ENCODE data around the gene LONRF3.
"Not testable (repeated sequence)": the region's sequence is repeated elsewhere in the genome, so short reads cannot be mapped to it uniquely, and the experiment has no call there.

Gene LONRF3

DNA sequence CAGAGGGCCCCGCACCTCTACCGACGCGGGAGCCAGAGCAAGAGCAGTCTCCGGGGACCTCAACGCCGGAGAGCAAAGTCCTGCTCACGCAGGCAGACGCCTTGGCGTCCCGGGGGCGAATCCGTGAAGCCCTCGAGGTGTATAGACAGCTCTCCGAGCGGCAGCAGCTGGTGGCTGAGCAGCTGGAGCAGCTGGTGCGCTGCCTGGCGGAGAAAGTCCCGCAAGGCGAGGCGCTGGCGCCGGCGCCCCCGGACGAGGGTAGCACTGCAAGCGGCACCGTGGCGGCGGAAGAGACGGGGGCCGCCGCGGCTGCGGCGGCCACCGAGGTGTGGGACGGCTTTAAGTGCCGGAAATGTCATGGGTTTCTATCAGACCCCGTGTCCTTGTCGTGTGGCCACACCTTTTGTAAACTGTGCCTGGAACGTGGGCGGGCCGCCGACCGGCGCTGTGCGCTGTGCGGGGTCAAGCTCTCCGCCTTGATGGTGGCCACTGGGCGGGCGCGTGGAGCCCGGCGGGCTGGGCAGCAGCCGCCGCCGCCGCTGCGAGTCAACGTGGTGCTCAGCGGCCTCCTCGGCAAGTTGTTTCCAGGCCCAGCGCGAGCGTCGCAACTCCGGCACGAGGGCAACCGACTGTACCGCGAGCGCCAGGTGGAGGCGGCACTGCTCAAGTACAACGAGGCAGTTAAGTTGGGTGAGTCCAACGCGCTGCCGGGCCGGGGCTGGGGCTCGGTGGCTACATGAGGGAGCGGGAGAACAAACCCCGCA, 672 bp downstream of the LONRF3 start:
- no peak overlapping the region; the same call in 1 of the 2 replicates for H3K4me3 ChIP-seq (ENCODE audit: low read length)
- no peak for TF ChIP-seq ZNF274 (IDR thresholded peaks at IDR 0.05; ENCODE audit: low read depth, low read length)

DNA sequence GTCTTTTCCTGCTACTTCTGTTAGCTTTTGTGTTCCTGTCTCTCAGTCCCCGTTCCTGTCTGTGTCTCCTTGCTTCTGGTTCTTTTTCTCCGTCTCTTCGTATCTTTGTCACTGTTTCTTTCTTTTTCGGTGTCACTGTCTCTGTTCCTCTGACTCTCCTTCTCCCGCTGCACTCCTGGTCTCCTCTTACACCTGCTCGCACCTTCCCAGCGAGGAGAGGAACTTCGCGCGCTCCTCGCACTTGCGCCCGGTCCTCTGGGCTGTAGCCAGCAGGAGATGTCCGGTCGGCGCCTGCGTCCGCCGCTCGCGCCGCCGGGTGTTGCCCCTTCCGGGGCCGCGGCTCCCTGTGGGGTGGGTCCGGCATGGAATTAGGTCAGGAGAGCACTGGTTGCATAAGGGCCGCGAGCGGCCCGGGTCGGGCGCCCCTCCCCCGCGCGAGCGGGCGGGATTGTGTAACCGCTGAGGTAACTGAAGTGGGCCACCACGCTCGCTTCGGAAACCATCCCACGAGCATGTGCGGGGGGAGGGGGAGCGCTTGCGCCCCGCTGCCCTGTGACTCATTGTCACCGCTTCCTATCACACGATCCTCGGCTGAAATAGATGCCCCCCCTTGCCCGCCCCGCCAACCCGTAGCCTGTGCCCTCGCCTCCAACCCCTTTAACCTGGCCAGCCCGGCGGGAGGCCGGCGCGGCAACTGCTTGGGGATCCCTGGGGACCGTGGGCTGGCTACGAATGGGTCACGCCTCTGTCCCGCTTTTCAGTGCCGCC, 1.6 kb downstream of the LONRF3 start:
- TF ChIP-seq ZNF274 (IDR thresholded peaks at IDR 0.05; ENCODE audit: low read depth, low read length) = no peak
- peak overlapping the region; percentile 23 for H3K4me3 ChIP-seq (ENCODE audit: low read length)

DNA sequence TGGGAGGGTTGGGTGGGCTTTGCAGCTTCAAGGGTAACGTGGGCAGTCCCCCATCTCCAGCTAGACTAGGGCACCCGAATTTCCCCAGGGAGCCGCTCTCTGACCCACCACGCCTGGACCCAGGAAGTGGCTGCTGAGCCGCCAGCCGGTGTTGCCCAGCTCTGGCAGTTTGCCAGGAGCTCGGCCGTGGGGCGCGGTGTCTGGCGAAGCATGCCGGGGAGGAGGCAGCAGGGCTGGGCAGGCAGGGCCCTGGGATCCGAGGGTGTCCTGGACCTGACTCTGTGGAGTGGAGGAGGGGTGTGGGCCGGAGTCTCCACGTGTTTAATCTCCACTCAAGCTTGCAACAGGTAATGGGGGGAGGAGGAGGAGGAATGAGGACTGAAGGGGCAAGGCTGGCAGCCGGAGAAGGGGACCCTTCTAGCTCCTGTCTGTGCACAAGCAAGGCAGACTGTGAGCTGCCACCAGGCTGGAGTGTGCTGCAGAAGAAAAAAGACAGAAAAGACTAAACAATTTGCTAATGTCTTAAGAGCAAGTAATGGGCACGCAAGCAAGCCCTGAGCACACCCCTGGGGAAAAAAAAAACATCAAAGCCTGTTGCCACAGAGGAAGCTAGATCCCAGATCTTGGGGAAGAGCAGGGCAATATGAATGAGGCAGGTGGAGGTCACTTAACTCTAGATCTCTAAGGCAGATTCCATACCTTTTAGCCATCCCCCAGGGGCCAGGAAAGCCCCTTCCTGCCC, 2.4 kb downstream of the LONRF3 start:
- no peak for TF ChIP-seq ZNF274 (IDR thresholded peaks at IDR 0.05; ENCODE audit: low read depth, low read length)
- no peak overlapping the region for H3K4me3 ChIP-seq (ENCODE audit: low read length)

DNA sequence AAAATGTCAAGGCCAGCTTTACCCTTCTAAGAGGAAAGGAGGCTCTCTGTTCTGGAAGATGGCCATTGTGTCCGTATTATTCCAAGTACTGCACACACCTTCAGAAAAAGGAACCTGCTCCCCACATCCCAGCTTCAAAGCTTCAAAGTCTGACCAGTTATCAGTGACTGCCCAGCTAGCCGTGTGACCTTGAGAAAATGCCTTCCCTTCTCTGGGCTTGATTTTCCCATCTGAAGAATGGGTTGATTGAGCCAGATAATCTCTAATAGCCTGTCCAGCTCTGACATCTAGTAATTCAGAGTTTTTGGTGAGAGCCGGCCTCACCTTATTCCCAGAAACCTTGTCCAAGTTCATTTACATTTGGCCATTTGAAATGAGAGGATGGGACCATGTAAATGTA, 3.0 kb downstream of the LONRF3 start:
- no peak overlapping the region for H3K4me3 ChIP-seq (ENCODE audit: low read length)
- no peak for TF ChIP-seq ZNF274 (IDR thresholded peaks at IDR 0.05; ENCODE audit: low read depth, low read length)

DNA sequence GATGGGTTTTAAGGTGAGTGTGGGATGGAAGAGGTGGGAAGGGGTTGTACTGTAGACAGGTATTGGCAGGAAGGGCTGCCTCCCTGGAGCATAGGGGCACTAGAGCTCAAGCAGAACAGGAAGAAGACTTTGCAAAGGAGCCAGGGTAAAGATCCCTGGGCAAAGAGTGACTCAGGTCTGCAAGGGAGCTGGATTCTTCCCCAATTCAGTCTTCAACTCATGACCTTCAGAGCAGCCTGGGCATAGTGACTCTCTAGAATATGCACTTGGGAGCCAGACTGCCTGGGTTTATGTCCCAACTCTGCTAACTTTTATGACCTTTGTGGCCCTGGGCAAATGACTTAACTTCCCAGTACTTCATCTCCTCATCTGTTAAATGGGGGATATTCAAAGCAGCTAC, 4.0 kb downstream of the LONRF3 start:
- no peak overlapping the region for H3K4me3 ChIP-seq (ENCODE audit: low read length)
- TF ChIP-seq ZNF274 (IDR thresholded peaks at IDR 0.05; ENCODE audit: low read depth, low read length) = no peak

DNA sequence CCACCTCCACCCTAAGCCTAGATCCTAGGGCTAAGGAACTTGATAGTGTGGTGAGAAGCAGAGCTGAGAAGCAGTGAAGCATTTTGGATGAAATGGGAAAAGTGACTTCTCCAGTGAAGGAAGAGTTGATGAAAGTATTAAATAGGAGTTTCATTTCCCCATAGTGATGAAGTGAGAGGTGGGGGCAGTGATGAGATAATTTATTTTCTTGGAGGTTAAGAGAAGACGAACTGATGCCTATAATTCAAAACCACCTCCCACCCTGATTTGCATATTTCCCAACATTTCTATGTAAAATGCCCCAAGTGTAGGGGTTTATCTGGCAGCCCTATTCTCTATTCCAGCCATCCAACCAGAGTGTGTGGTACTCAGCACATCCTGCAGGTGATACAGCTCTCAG, 6.3 kb downstream of the LONRF3 start:
- H3K4me3 ChIP-seq (ENCODE audit: low read length) = no peak overlapping the region
- no peak for TF ChIP-seq ZNF274 (IDR thresholded peaks at IDR 0.05; ENCODE audit: low read depth, low read length)

DNA sequence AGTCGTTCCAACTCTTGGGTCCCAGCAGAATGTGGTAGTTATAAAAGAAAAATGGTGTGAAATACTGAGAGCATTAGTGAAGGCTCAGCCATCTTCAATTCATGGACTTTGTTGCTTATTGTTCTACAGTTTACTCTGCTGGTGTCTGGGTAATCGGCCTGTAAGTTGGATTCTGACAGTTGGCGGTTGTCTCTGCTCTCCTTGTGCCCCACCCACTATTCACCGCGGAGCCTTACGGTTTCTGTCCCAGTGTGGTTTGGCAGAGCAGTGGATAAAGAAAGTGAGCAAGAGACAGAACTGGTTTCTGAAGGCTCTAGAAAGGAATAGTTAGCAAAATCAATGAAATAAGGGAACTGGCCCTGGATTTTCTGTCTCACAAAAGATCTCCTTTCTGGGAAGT, 9.1 kb downstream of the LONRF3 start:
- TF ChIP-seq ZNF274 (IDR thresholded peaks at IDR 0.05; ENCODE audit: low read depth, low read length) = no peak
- H3K4me3 ChIP-seq (ENCODE audit: low read length) = no peak overlapping the region

DNA sequence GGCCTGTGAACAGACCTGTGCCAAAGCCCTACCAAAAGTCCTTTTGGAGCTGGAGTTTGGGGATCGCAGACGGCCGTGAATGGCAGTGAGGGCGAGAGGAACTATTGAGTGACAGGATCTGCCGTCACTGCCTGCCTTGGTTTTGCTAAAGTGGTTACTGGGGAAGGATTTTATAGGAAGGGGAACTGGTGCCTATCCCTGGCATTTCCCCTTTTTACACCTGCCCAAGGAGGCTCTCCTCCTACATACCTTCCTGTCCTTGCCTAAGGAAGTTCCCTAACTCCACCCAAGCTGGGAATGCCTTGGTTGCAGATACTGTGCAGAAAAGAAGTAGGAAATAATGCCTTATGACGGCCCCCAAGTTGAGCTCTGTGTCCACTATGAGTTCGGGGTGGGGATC, 14.5 kb downstream of the LONRF3 start:
- H3K4me3 ChIP-seq (ENCODE audit: low read length) = no peak overlapping the region
- TF ChIP-seq ZNF274 (IDR thresholded peaks at IDR 0.05; ENCODE audit: low read depth, low read length) = no peak

DNA sequence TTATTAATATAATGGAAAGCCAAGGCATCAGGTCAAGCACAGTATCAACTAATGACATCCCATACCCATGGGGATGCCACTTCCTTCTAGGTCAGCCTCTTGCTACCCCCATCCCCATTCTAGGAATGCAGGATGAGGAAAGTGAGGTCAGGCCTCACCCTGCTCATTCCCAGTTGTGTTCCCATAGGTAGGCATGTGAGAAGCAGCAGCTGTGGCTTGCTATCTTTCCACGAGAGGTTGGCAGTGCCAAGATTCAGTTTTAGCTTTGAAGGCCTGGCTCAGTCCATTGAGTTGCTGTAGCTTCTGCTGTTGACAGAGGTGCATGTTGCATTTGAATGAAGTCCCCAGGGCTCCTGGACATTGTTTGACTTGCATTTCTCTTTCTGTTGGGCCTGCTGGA, 15.5 kb downstream of the LONRF3 start:
- no peak overlapping the region for H3K4me3 ChIP-seq (ENCODE audit: low read length)
- TF ChIP-seq ZNF274 (IDR thresholded peaks at IDR 0.05; ENCODE audit: low read depth, low read length) = no peak

DNA sequence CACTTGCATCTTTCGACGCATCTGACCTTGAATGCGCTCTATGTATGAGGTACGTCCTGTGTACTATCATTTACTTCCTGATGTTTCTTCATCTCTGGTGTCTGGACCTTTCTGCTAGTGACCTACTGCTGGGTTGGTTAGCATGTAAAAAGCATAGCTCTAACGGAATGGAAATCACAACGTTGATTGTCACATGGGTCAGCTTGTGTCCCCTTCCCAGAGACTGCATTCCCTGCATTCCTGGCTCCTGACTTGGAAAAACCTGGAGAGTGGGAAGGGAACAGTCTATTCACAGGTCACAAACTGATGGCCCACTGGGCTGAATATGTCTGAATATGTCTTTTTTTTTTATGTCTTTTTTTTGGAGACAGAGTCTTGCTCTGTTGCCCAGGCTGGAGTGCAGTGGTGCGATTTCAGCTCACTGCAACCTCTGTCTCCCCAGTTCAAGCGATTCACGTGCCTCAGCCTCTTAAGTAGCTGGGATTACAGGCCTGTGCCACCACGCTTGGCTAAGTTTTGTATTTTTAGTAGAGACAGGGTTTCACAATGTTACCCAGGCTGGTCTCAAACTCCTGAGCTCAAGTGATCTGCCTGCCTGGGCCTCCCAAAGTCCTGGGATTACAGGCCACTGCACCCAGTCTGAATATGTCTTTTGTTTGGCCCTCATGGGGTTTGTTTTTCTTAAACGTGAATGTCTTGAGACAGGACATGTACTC, 16.3 kb downstream of the LONRF3 start:
- no peak for TF ChIP-seq ZNF274 (IDR thresholded peaks at IDR 0.05; ENCODE audit: low read depth, low read length)
- no peak overlapping the region for H3K4me3 ChIP-seq (ENCODE audit: low read length)

DNA sequence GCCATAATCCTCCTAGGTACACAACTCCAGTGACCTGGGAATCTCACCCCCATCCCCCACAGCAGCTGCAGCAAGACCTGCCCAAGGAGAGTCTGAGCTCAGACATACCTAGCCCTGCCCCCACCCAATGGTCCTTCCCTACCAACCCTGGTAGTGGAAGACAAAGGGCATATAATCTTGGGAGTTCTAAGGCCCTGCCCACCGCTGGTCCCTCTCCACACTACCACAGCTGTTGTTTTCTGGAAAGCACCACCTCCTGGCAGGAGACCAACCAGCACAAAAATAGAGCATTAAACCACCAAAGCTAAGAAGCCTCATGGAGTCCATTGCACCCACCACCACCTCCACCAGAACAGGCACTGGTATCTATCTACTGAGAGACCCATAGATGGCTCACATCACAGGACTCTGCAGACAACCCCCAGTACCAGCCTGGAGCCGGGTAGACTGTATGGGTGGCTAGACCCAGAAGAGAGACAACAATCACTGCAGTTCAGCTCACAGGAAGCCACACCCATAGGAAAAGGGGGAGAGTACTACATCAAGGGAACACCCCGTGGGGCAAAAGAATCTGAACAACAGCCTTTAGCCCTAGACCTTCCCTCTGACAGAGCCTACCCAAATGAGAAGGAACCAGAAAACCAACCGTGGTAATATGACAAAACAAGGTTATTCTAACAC, 18.2 kb downstream of the LONRF3 start:
- H3K4me3 ChIP-seq (ENCODE audit: low read length) = not testable (repeated sequence)

DNA sequence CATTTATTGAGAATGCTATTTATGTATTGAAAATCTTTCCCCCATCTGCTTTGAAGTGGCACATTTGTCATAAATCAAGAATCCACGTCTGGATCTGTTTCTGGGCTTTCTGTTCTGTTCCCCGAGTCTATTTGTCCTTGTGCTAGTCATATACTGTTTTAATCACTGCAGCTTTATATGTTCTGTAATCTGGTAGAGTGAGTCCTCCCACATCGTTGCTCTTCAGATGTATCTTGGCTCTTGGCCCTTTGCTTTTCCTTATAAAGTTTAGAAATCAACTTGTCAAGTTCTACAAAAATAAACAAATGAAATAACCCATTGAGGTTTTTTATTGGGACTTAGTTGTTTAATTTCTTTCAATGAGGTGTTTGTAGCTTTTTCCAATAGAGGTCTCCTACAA, 29.0 kb downstream of the LONRF3 start:
- no peak for TF ChIP-seq ZNF274 (IDR thresholded peaks at IDR 0.05; ENCODE audit: low read depth, low read length)
- H3K4me3 ChIP-seq (ENCODE audit: low read length) = no peak overlapping the region

DNA sequence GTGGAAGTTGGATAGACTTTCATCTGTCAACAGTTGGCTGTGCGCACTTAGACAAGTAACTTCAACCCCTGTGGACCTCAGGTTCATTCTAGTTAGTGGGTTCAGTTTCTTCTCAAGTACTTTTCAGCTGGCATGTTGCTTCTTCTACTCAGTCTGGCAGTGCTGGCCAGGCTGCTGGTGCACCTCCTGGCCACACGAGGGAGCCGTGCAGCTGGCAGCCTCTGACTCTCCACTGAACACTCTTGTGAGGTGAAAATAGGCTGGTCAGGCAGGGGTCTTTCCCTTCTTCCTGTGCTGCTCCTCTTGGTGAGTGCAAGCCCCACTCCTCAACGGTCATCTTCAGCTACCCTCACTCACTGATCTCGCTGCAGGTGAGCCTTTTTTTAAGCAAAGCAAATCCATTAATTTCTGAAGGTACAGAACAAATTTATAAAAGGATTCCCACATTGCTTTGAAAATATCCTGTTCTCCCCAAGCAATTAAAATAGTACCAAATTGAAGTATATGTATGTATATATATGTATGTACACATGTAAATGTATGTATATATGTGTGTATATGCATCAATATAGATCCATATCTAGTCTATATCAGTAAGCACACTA, 30.6 kb downstream of the LONRF3 start:
- no peak for TF ChIP-seq ZNF274 (IDR thresholded peaks at IDR 0.05; ENCODE audit: low read depth, low read length)
- no peak overlapping the region for H3K4me3 ChIP-seq (ENCODE audit: low read length)
